ENCODE data around the gene KCTD7.

- TF ChIP-seq NR2C2 (IDR thresholded peaks at IDR 0.05; ENCODE audit: borderline replicate concordance, control insufficient read depth, insufficient read length, low read depth), result no peak
- no peak for TF ChIP-seq YY1 (IDR thresholded peaks at IDR 0.05; ENCODE audit: low read depth, low read length)
These were observed 53.8 kb downstream of the KCTD7 start for GRCh38 chr7:66682350-66683093.
